Astrocyte (in vitro differentiated cells and primary cell): ENCODE measurements around the gene SAPCD2.

Experiments used
- EZH2 ChIP-seq: IDR thresholded peaks from 2 replicates; pipeline ENCODE4 v1.6.1; 2012; ENCODE audit warnings: mild to moderate bottlenecking, low read length, inconsistent platforms; ENCODE audit not compliant: insufficient read depth
- TF ChIP-seq, protein P1 (sequence below): IDR thresholded peaks from 2 replicates; pipeline ENCODE4 v1.5.1; 2011; ENCODE audit warnings: low read depth, mild to moderate bottlenecking, inconsistent platforms, low read length, moderate library complexity; ENCODE audit not compliant: insufficient read depth

DNA sequence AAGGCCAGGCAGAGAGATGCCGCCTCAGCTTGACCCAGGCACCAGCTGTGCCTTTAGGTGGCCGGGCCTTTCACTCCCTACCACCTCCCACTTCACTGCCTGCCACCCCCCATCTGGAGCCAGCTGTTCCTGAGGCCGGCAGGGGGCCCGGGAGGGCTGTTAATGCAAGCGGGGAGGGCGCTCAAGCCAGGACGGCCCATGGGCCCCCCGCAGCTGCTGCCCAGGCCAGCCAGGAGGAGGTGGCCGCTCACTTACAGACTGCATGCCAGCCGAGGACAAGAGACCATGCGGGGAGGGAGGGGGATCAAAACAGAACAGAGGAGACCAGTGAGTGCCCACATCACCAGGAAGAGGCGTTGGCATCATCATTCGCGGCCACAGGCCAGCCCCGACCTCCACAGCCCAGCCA, 46.8 kb downstream of the SAPCD2 start:
- no peak for TF ChIP-seq EZH2
- TF ChIP-seq, protein P1, sequence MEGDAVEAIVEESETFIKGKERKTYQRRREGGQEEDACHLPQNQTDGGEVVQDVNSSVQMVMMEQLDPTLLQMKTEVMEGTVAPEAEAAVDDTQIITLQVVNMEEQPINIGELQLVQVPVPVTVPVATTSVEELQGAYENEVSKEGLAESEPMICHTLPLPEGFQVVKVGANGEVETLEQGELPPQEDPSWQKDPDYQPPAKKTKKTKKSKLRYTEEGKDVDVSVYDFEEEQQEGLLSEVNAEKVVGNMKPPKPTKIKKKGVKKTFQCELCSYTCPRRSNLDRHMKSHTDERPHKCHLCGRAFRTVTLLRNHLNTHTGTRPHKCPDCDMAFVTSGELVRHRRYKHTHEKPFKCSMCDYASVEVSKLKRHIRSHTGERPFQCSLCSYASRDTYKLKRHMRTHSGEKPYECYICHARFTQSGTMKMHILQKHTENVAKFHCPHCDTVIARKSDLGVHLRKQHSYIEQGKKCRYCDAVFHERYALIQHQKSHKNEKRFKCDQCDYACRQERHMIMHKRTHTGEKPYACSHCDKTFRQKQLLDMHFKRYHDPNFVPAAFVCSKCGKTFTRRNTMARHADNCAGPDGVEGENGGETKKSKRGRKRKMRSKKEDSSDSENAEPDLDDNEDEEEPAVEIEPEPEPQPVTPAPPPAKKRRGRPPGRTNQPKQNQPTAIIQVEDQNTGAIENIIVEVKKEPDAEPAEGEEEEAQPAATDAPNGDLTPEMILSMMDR: no peak
